Measurements from ENCODE around the gene PRDM16.

The PRDM16 gene

GRCh38 chr1:3415260-3416090 lies 346.5 kb downstream of the PRDM16 start:
- Histone ChIP-seq H3K4me1 (ENCODE audit: control insufficient read depth, insufficient read depth, low read length) (no peaks in the 10 kb centered on the region), H3K9ac (ENCODE audit: low read depth, low read length) (no peak overlapping the region), H3K4me2 (ENCODE audit: low read length) (no peak overlapping the region), H3K4me3 (ENCODE audit: low read length) (no peak overlapping the region), H3K9me3 (replicated peaks; ENCODE audit: low read length) (peaks cover 7% of the 10 kb centered on the region), H3K36me3 (ENCODE audit: insufficient read depth, low read length) (no peaks in the 10 kb centered on the region), H3K27me3 (ENCODE audit: control insufficient read depth, insufficient read depth, low read length) (peaks cover 15% of the 10 kb centered on the region)

DNA sequence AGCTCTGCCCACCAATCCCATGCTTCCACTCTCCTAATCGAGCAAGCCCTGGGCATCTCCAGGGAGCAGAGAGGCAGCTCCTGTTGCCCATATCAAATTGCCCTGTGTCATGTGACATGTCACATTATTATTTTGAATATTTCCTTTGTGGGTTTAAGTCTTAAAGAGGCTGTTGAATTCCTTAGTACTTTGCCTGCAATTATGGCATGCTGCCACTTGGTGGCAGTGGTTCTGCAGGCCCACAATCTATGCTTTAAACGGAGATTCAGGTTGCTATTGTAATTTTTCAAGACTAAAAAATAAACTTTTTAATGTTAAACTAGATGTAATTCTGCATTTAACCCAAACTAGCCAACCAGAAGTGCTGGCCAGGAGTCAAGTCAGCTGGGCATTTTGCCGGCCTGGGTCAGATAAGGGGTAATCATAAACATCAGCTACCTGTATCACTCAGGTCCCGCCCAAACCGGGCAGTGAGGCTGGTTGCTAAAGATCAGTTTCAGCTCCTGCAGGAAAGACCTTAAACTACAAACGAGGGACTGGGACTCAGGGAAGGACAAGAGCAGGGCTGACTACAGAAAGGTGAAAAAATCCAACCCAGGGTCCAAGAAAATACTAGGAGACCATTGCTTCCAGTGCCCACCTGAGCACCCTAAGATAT lies 348.2 kb downstream of the PRDM16 start:
- H3K27me3 ChIP-seq (ENCODE audit: control insufficient read depth, insufficient read depth, low read length), result peaks cover 23% of the 10 kb centered on the region
- no peak overlapping the region for H3K9ac ChIP-seq (ENCODE audit: low read depth, low read length)
- no peak overlapping the region for H3K4me2 ChIP-seq (ENCODE audit: low read length)
- peaks cover 7% of the 10 kb centered on the region for H3K9me3 ChIP-seq (replicated peaks; ENCODE audit: low read length)
- H3K36me3 ChIP-seq (ENCODE audit: insufficient read depth, low read length), result no peaks in the 10 kb centered on the region
- H3K4me1 ChIP-seq (ENCODE audit: control insufficient read depth, insufficient read depth, low read length), result no peaks in the 10 kb centered on the region
- no peak overlapping the region for H3K4me3 ChIP-seq (ENCODE audit: low read length)

DNA sequence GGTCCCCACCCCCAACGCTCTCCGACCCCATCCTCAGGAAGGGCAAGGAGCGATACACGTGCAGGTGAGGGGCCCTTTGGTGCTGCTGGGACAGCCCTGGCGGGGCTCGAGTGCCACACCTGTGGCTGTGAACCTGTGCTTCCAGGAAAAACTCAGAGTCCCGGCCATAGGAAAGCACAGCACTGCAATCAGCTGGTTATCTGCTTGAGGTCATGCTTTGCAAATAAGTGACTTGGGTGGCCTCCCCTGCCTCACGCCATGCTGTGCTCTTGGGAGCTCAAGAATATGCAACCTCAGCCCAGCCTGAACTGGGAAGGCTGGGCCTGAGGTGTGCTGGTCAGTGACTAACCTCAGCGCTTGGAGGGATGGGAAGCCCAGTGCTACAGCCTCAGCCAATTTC lies 348.9 kb downstream of the PRDM16 start:
- peaks cover 26% of the 10 kb centered on the region for H3K27me3 ChIP-seq (ENCODE audit: control insufficient read depth, insufficient read depth, low read length)
- H3K36me3 ChIP-seq (ENCODE audit: insufficient read depth, low read length), result no peaks in the 10 kb centered on the region
- no peak overlapping the region for H3K9ac ChIP-seq (ENCODE audit: low read depth, low read length)
- H3K4me3 ChIP-seq (ENCODE audit: low read length), result no peak overlapping the region
- H3K4me1 ChIP-seq (ENCODE audit: control insufficient read depth, insufficient read depth, low read length), result no peaks in the 10 kb centered on the region
- no peak overlapping the region for H3K4me2 ChIP-seq (ENCODE audit: low read length)
- peaks cover 7% of the 10 kb centered on the region for H3K9me3 ChIP-seq (replicated peaks; ENCODE audit: low read length)

- H3K36me3 ChIP-seq (ENCODE audit: insufficient read depth, low read length), result no peaks in the 10 kb centered on the region
- peaks cover 7% of the 10 kb centered on the region for H3K9me3 ChIP-seq (replicated peaks; ENCODE audit: low read length)
- H3K9ac ChIP-seq (ENCODE audit: low read depth, low read length), result no peak overlapping the region
- H3K27me3 ChIP-seq (ENCODE audit: control insufficient read depth, insufficient read depth, low read length), result peaks cover 26% of the 10 kb centered on the region
- H3K4me2 ChIP-seq (ENCODE audit: low read length), result no peak overlapping the region
- no peak overlapping the region for H3K4me3 ChIP-seq (ENCODE audit: low read length)
- no peaks in the 10 kb centered on the region for H3K4me1 ChIP-seq (ENCODE audit: control insufficient read depth, insufficient read depth, low read length)
These were observed 349.6 kb downstream of the PRDM16 start for GRCh38 chr1:3418600-3418999.

- Histone ChIP-seq H3K9ac (ENCODE audit: low read depth, low read length) (no peak overlapping the region), H3K9me3 (replicated peaks; ENCODE audit: low read length) (peaks cover 7% of the 10 kb centered on the region), H3K4me3 (ENCODE audit: low read length) (no peak overlapping the region), H3K4me2 (ENCODE audit: low read length) (no peak overlapping the region), H3K36me3 (ENCODE audit: insufficient read depth, low read length) (no peaks in the 10 kb centered on the region), H3K4me1 (ENCODE audit: control insufficient read depth, insufficient read depth, low read length) (no peaks in the 10 kb centered on the region), H3K27me3 (ENCODE audit: control insufficient read depth, insufficient read depth, low read length) (peaks cover 26% of the 10 kb centered on the region)
These were observed 350.6 kb downstream of the PRDM16 start for GRCh38 chr1:3419415-3420204.

- no peaks in the 10 kb centered on the region for H3K36me3 ChIP-seq (ENCODE audit: insufficient read depth, low read length)
- no peaks in the 10 kb centered on the region for H3K4me1 ChIP-seq (ENCODE audit: control insufficient read depth, insufficient read depth, low read length)
- H3K4me2 ChIP-seq (ENCODE audit: low read length), result no peak overlapping the region
- H3K27me3 ChIP-seq (ENCODE audit: control insufficient read depth, insufficient read depth, low read length), result peaks cover 26% of the 10 kb centered on the region
- no peak overlapping the region for H3K4me3 ChIP-seq (ENCODE audit: low read length)
- peaks cover 7% of the 10 kb centered on the region for H3K9me3 ChIP-seq (replicated peaks; ENCODE audit: low read length)
- no peak overlapping the region for H3K9ac ChIP-seq (ENCODE audit: low read depth, low read length)
These were observed 351.4 kb downstream of the PRDM16 start for GRCh38 chr1:3420218-3420951.

GRCh38 chr1:3422638-3423037 lies 353.6 kb downstream of the PRDM16 start:
- H3K4me3 ChIP-seq (ENCODE audit: low read length), result no peak overlapping the region
- no peaks in the 10 kb centered on the region for H3K4me1 ChIP-seq (ENCODE audit: control insufficient read depth, insufficient read depth, low read length)
- H3K9me3 ChIP-seq (replicated peaks; ENCODE audit: low read length), result no peaks in the 10 kb centered on the region
- H3K27me3 ChIP-seq (ENCODE audit: control insufficient read depth, insufficient read depth, low read length), result peaks cover 26% of the 10 kb centered on the region
- no peak overlapping the region for H3K4me2 ChIP-seq (ENCODE audit: low read length)
- H3K36me3 ChIP-seq (ENCODE audit: insufficient read depth, low read length), result no peaks in the 10 kb centered on the region
- no peak overlapping the region for H3K9ac ChIP-seq (ENCODE audit: low read depth, low read length)

DNA sequence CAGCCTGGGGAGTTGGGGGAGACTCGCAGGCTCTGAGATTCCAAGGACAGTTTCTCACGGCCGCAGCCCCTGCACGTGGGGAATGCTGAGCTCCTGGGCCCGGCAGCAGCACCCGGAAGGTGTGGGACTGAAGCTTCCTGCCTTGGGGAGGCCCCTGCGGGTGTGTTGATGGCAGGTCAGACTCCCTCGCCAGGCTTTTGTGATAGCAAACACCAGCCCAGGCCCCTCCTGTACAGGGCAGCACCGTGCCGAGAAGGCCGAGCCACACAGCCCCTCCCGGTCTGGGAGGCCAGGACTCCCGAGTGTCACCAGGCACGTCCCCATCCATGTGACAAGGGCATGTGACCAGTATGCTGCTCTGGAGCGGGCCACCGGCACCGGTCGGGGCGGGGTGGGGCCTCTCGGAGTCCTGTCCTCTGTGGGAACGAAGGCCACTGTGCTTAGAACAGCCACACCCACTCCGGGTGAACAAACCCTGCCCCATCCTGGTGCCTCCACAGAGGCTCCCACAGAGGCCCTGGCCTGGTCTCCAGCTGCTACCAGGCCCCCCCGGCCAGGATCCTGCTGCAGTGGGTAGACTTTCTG lies 354.3 kb downstream of the PRDM16 start:
- H3K4me3 ChIP-seq (ENCODE audit: low read length), result no peak overlapping the region
- no peaks in the 10 kb centered on the region for H3K36me3 ChIP-seq (ENCODE audit: insufficient read depth, low read length)
- H3K4me2 ChIP-seq (ENCODE audit: low read length), result no peak overlapping the region
- no peak overlapping the region for H3K9ac ChIP-seq (ENCODE audit: low read depth, low read length)
- no peaks in the 10 kb centered on the region for H3K4me1 ChIP-seq (ENCODE audit: control insufficient read depth, insufficient read depth, low read length)
- H3K9me3 ChIP-seq (replicated peaks; ENCODE audit: low read length), result no peaks in the 10 kb centered on the region
- peaks cover 26% of the 10 kb centered on the region for H3K27me3 ChIP-seq (ENCODE audit: control insufficient read depth, insufficient read depth, low read length)

DNA sequence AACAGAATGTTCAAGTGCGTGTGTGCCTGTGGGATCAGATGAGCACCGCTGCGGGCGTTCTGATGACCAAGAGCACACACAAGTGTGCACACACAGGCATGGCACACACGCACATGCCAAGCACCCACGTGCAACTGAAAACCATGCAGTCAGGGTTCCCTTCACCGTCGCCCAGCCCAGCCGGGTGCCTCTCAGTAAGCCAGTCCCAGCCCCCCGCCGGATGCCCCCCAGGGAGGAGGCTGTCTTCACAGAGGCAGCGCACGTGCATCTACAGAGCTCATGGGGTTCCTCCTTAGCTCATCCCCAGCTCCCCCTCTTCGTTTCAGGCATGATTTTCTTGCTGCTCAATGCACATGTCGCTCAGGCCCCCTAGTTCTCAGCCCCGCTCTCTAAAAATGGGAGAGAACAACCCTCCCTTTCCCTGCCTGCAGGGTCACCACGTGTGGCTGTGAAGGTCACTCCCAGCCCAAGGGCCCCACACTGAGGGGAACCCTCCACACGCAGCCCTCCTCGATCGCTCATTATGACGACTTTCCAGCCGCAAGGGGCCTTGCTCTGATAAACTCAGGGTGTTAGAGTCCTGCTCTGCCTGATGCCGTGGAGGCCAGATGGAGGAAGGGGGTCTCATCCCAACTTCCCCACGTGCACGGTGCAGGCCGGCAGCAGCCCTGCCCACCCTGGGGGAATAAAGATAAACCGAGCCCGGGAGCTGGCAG lies 355.1 kb downstream of the PRDM16 start:
- H3K4me2 ChIP-seq (ENCODE audit: low read length), result no peak overlapping the region
- no peaks in the 10 kb centered on the region for H3K4me1 ChIP-seq (ENCODE audit: control insufficient read depth, insufficient read depth, low read length)
- no peak overlapping the region for H3K4me3 ChIP-seq (ENCODE audit: low read length)
- no peak overlapping the region for H3K9ac ChIP-seq (ENCODE audit: low read depth, low read length)
- no peaks in the 10 kb centered on the region for H3K9me3 ChIP-seq (replicated peaks; ENCODE audit: low read length)
- H3K36me3 ChIP-seq (ENCODE audit: insufficient read depth, low read length), result no peaks in the 10 kb centered on the region
- peaks cover 25% of the 10 kb centered on the region for H3K27me3 ChIP-seq (ENCODE audit: control insufficient read depth, insufficient read depth, low read length)

DNA sequence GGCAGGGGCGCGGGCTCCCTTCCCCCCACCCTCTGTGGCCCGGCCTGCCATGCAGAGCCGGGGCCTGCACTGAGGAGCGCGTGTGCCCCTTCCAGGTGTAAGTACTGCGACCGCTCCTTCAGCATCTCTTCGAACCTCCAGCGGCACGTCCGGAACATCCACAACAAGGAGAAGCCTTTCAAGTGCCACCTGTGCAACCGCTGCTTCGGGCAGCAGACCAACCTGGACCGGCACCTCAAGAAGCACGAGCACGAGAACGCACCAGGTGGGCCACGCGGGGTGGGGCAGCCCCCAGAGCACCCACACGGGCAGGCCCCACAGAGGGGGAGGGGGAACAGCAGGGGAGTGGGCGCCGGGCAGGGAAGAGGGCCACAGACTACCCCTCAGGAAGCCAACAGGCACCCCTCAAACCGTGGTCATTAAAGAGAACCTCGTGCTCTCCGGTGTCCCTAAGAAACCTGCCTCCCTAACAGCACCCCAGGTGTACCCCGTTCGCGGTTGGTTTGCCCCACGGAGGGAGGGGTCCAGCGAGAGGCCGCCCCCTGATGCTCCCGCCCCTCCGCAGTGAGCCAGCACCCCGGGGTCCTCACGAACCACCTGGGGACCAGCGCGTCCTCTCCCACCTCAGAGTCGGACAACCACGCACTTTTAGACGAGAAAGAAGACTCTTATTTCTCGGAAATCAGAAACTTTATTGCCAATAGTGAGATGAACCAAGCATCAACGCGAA lies 356.6 kb downstream of the PRDM16 start:
- Histone ChIP-seq H3K36me3 (ENCODE audit: insufficient read depth, low read length) (no peaks in the 10 kb centered on the region), H3K9ac (ENCODE audit: low read depth, low read length) (no peak overlapping the region), H3K9me3 (replicated peaks; ENCODE audit: low read length) (no peaks in the 10 kb centered on the region), H3K4me2 (ENCODE audit: low read length) (no peak overlapping the region), H3K27me3 (ENCODE audit: control insufficient read depth, insufficient read depth, low read length) (peaks cover 15% of the 10 kb centered on the region), H3K4me3 (ENCODE audit: low read length) (no peak overlapping the region), H3K4me1 (ENCODE audit: control insufficient read depth, insufficient read depth, low read length) (no peaks in the 10 kb centered on the region)

All from skeletal muscle satellite cell (primary cell).